Measurements from ENCODE around the gene TRIM29.

Gene TRIM29

GRCh38 chr11:120123946-120124345 lies 14.0 kb downstream of the TRIM29 start:
- TF ChIP-seq SUZ12 (IDR thresholded peaks at IDR 0.05; ENCODE audit: extremely low read depth, insufficient read depth, insufficient read length), result no peak
- no peak for TF ChIP-seq YY1 (IDR thresholded peaks at IDR 0.05; ENCODE audit: insufficient read depth, insufficient read length)
- TF ChIP-seq ZNF274 (IDR thresholded peaks at IDR 0.05; ENCODE audit: low read depth, low read length), result no peak
- no peak overlapping the region for H3K9ac ChIP-seq (ENCODE audit: insufficient read length, low read depth)
- peaks cover 21% of the 10 kb centered on the region for H3K4me1 ChIP-seq (ENCODE audit: insufficient read depth, insufficient read length)
- no peaks in the 10 kb centered on the region; the same call in 1 of the 2 replicates for H3K9me3 ChIP-seq (ENCODE audit: insufficient read depth, low read length)
- DNase-seq (ENCODE audit: low read depth, low spot score), result no peak
- no peak overlapping the region for H3K4me3 ChIP-seq (ENCODE audit: insufficient read length, low read depth)
- H3K27me3 ChIP-seq (ENCODE audit: insufficient read depth, insufficient read length), result peaks cover 14% of the 10 kb centered on the region
- H3K36me3 ChIP-seq (ENCODE audit: insufficient read depth, insufficient read length, low read length), result no peaks in the 10 kb centered on the region

DNA sequence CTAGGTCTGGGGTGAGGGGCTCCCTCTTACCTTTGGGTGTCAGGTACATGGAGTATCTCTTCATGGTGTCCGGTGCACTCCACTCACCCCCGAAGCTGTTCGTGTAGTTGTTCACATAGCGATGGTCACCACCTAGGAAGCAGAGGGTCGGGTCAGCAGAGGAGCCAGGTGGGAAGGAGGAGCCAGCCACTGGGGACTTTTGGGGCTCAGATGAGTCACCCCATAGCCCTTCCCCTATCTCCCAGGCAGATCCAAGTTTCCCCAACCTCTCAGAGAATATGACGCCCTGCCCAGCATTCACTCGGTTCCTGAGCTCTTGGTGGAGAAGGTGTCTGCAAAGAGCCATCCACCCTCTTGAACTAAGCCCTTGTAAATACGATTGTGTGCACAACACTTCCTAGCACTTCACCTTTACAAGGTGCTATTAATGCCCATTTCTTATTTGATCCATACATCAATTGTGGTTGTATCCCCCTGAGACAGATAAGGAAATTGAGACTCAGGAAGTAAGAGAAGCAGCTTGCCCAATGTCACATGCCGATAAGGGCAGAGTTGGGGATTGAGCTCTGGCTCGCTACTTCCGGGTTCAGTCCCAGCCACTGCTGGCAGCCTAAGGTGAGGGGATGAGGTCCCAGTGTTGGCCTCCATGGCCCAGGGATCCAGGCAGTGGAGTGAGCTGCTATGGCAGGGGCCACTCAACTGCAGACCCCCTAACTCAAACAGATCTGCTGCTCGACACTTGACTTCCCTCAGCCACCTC lies 14.8 kb downstream of the TRIM29 start:
- Histone ChIP-seq H3K27me3 (ENCODE audit: insufficient read depth, insufficient read length) (peaks cover 7% of the 10 kb centered on the region), H3K4me3 (ENCODE audit: insufficient read length, low read depth) (no peak overlapping the region), H3K9ac (ENCODE audit: insufficient read length, low read depth) (no peak overlapping the region), H3K4me1 (ENCODE audit: insufficient read depth, insufficient read length) (peaks cover 22% of the 10 kb centered on the region), H3K9me3 (ENCODE audit: insufficient read depth, low read length) (no peaks in the 10 kb centered on the region; the same call in 1 of the 2 replicates), H3K36me3 (ENCODE audit: insufficient read depth, insufficient read length, low read length) (no peaks in the 10 kb centered on the region)
- no peak for DNase-seq (ENCODE audit: low read depth, low spot score)
- TF ChIP-seq YY1 (IDR thresholded peaks at IDR 0.05; ENCODE audit: insufficient read depth, insufficient read length) (no peak), ZNF274 (IDR thresholded peaks at IDR 0.05; ENCODE audit: low read depth, low read length) (no peak), SUZ12 (IDR thresholded peaks at IDR 0.05; ENCODE audit: extremely low read depth, insufficient read depth, insufficient read length) (no peak)

- H3K9me3 ChIP-seq (ENCODE audit: insufficient read depth, low read length), result no peaks in the 10 kb centered on the region; the same call in 1 of the 2 replicates
- H3K4me3 ChIP-seq (ENCODE audit: insufficient read length, low read depth), result no peak overlapping the region
- H3K4me1 ChIP-seq (ENCODE audit: insufficient read depth, insufficient read length), result peaks cover 24% of the 10 kb centered on the region
- no peak for DNase-seq (ENCODE audit: low read depth, low spot score)
- H3K36me3 ChIP-seq (ENCODE audit: insufficient read depth, insufficient read length, low read length), result no peaks in the 10 kb centered on the region
- peak overlapping the region; percentile 50 for H3K9ac ChIP-seq (ENCODE audit: insufficient read length, low read depth)
- H3K27me3 ChIP-seq (ENCODE audit: insufficient read depth, insufficient read length), result peaks cover 1% of the 10 kb centered on the region
- TF ChIP-seq ZNF274 (IDR thresholded peaks at IDR 0.05; ENCODE audit: low read depth, low read length), result no peak
Measured at GRCh38 chr11:120121914-120122473, 15.9 kb downstream of the TRIM29 start.

- no peaks in the 10 kb centered on the region for H3K36me3 ChIP-seq (ENCODE audit: insufficient read depth, insufficient read length, low read length)
- H3K4me1 ChIP-seq (ENCODE audit: insufficient read depth, insufficient read length), result peaks cover 24% of the 10 kb centered on the region
- no peaks in the 10 kb centered on the region; the same call in 1 of the 2 replicates for H3K9me3 ChIP-seq (ENCODE audit: insufficient read depth, low read length)
- no peak for DNase-seq (ENCODE audit: low read depth, low spot score)
- H3K4me3 ChIP-seq (ENCODE audit: insufficient read length, low read depth), result no peak overlapping the region
- no peaks in the 10 kb centered on the region for H3K27me3 ChIP-seq (ENCODE audit: insufficient read depth, insufficient read length)
- TF ChIP-seq ZNF274 (IDR thresholded peaks at IDR 0.05; ENCODE audit: low read depth, low read length) (no peak), SUZ12 (IDR thresholded peaks at IDR 0.05; ENCODE audit: extremely low read depth, insufficient read depth, insufficient read length) (no peak), YY1 (IDR thresholded peaks at IDR 0.05; ENCODE audit: insufficient read depth, insufficient read length) (no peak)
- peak overlapping the region; percentile 50 for H3K9ac ChIP-seq (ENCODE audit: insufficient read length, low read depth)
Measured at GRCh38 chr11:120121336-120121735, 16.6 kb downstream of the TRIM29 start.

GRCh38 chr11:120120805-120121335 lies 17.0 kb downstream of the TRIM29 start:
- TF ChIP-seq YY1 (IDR thresholded peaks at IDR 0.05; ENCODE audit: insufficient read depth, insufficient read length) (no peak), SUZ12 (IDR thresholded peaks at IDR 0.05; ENCODE audit: extremely low read depth, insufficient read depth, insufficient read length) (no peak), ZNF274 (IDR thresholded peaks at IDR 0.05; ENCODE audit: low read depth, low read length) (no peak)
- Histone ChIP-seq H3K9me3 (ENCODE audit: insufficient read depth, low read length) (no peaks in the 10 kb centered on the region; the same call in 1 of the 2 replicates), H3K4me3 (ENCODE audit: insufficient read length, low read depth) (no peak overlapping the region), H3K9ac (ENCODE audit: insufficient read length, low read depth) (no peak overlapping the region), H3K27me3 (ENCODE audit: insufficient read depth, insufficient read length) (no peaks in the 10 kb centered on the region), H3K36me3 (ENCODE audit: insufficient read depth, insufficient read length, low read length) (no peaks in the 10 kb centered on the region), H3K4me1 (ENCODE audit: insufficient read depth, insufficient read length) (peaks cover 24% of the 10 kb centered on the region)
- DNase-seq (ENCODE audit: low read depth, low spot score), result no peak

DNA sequence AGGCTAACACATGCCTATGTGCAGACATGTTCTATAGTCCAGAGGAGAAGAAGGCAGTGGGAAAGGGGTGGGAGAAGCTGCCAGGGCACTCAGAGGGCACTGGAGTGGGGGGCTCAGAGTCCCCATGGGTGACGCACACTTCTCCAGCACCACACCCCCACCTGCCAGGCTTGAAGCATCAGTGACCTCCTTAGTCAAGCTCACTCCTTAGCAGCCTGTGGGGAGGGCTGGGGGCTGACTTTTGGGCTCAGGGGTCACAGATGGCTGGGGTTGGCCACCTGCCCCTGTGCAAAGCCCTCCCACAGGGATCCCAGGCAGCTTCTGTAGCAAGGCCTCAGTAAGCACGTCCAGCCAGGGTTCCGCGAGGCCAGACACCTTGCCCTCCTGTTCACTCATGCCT lies 18.8 kb downstream of the TRIM29 start:
- DNase-seq (ENCODE audit: low read depth, low spot score), result no peak
- Histone ChIP-seq H3K4me3 (ENCODE audit: insufficient read length, low read depth) (no peak overlapping the region), H3K9ac (ENCODE audit: insufficient read length, low read depth) (no peak overlapping the region), H3K4me1 (ENCODE audit: insufficient read depth, insufficient read length) (peaks cover 24% of the 10 kb centered on the region), H3K27me3 (ENCODE audit: insufficient read depth, insufficient read length) (no peaks in the 10 kb centered on the region), H3K36me3 (ENCODE audit: insufficient read depth, insufficient read length, low read length) (no peaks in the 10 kb centered on the region), H3K9me3 (ENCODE audit: insufficient read depth, low read length) (no peaks in the 10 kb centered on the region; the same call in 1 of the 2 replicates)
- TF ChIP-seq SUZ12 (IDR thresholded peaks at IDR 0.05; ENCODE audit: extremely low read depth, insufficient read depth, insufficient read length), result no peak
- no peak for TF ChIP-seq ZNF274 (IDR thresholded peaks at IDR 0.05; ENCODE audit: low read depth, low read length)
- no peak for TF ChIP-seq YY1 (IDR thresholded peaks at IDR 0.05; ENCODE audit: insufficient read depth, insufficient read length)

DNA sequence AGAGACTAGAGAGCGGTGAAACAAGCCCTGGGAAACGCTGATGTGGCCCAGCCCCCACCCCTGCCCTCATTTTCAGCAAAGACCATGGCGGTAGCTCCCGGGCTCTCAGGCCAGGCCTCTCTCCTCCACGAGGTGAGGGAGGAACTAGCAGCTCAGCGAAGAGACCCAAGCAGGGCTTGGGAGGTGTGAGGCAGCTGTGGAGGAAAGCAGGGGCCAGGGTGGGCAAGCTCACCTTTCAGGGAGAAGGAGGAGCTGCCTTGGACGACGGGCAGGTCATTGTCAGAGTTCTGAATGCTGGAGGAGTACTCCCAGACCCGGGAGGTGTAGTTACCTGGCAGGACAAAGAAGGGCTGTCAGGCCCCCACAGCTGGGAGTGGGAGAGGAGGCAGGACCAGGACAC lies 19.9 kb downstream of the TRIM29 start:
- Histone ChIP-seq H3K36me3 (ENCODE audit: insufficient read depth, insufficient read length, low read length) (no peaks in the 10 kb centered on the region), H3K27me3 (ENCODE audit: insufficient read depth, insufficient read length) (no peaks in the 10 kb centered on the region), H3K9me3 (ENCODE audit: insufficient read depth, low read length) (no peaks in the 10 kb centered on the region; the same call in 1 of the 2 replicates), H3K4me1 (ENCODE audit: insufficient read depth, insufficient read length) (peaks cover 23% of the 10 kb centered on the region), H3K4me3 (ENCODE audit: insufficient read length, low read depth) (no peak overlapping the region), H3K9ac (ENCODE audit: insufficient read length, low read depth) (no peak overlapping the region)
- DNase-seq (ENCODE audit: low read depth, low spot score), result no peak
- TF ChIP-seq SUZ12 (IDR thresholded peaks at IDR 0.05; ENCODE audit: extremely low read depth, insufficient read depth, insufficient read length) (no peak), YY1 (IDR thresholded peaks at IDR 0.05; ENCODE audit: insufficient read depth, insufficient read length) (no peak), ZNF274 (IDR thresholded peaks at IDR 0.05; ENCODE audit: low read depth, low read length) (no peak)
